GM19239 (cell line): ENCODE measurements around the gene FCRLA.
"Not testable (repeated sequence)": the region's sequence is repeated elsewhere in the genome, so short reads cannot be mapped to it uniquely, and the experiment has no call there.

Source experiments
- DNase-seq: peaks from one replicate; pipeline ENCODE4 v3.0.0; 2011; ENCODE audit warnings: low spot score; ENCODE audit not compliant: insufficient read length
- FAIRE-seq: peaks from 2 replicates; lab custom pipeline; 2011; peaks lifted over from hg19 to GRCh38; lab: Jason Lieb, UNC

FCRLA gene

DNA sequence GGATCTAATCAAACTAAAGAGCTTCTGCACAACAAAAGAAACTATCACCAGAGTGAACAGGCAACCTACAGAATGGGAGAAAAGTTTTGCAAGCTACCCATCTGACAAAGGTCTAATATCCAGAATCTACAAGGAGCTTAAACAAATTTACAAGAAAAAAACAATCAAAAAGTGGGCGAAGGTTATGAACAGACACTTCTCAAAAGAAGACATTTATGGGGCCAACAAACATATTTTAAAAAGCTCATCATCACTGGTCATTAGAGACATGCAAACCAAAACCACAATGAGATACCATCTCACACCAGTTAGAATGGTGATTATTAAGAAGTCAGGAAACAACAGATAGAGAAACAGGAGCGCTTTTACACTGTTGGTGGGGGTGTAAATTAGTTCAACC lies 8.7 kb upstream of the FCRLA start:
- DNase-seq, FAIRE-seq: not testable (repeated sequence)

DNA sequence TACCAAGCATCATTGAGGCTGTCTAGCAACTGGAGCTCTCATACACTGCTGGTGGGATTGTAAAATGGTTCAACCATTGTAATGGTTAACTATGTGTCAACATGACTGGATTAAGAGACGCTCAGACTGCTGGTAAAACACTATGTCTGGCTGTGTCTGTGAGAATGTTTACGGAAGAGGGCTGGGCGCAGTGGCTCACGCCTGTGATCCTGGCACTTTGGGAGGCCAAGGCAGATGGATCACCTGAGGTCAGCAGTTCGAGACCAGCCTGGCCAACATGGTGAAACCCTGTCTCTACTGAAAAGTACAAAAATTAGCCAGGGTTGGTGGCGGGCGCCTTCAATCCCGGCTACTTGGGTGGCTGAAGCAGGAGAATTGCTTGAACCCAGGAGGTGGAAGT lies 4.8 kb upstream of the FCRLA start:
- FAIRE-seq: no peak
- DNase-seq: no peak

DNA sequence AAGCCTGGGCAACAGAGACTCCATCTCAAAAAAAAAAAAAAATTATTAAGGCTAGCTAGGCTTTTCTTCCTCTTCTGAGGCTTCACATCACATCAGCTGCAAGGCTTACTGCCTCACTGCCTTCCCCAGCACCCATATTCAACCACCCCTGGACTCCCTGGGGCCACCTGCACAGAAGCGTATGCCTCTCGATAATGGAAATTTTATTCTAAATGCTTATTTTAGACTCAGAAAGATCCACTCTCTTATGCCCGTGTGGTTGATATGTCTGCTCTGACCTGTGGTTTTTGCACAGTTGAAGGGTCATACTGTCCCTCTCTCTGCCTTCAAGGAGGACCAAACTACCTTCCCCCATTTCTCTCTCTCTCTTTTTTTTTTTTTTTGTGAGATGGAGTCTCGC lies 1.5 kb upstream of the FCRLA start:
- peak; percentile 93 for FAIRE-seq
- DNase-seq: no peak

DNA sequence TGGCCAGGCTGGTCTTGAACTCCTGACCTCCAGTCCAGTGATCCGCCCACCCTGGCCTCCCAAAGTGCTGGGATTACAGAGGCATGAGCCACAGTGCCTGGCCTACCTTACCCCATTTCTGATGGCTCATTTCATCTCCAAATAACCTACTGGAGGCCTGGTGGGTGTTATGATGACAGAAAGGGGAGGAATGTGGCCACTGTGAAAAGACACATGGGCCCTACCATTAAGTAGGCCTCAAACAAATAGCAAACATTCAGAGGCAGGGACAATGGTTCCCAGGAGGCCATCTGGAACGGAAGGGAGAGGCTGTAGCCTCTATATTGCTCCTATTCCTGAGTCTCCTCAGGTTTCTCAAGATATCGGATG lies 932 bp upstream of the FCRLA start:
- FAIRE-seq (no peak), DNase-seq (no peak)

DNA sequence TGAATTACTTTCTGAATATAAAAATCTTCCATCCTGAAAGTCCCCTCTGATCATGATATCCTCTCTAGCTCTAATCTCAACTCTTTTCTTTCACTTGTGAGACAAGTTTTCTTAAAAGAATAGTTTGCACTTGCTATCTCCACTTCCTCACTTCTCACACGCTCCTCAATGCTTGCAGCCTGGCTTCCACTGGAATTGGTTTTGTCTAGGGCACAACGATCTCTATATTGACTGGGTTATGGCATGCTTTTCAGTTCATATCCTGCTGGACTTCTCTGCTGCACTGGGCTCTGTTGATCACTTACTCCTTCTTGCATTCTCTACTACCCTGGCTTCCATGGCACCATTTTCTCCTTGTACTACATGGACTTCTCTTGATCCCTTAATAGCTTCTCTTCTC lies 474 bp downstream of the FCRLA start:
- FAIRE-seq: no peak
- DNase-seq: no peak

DNA sequence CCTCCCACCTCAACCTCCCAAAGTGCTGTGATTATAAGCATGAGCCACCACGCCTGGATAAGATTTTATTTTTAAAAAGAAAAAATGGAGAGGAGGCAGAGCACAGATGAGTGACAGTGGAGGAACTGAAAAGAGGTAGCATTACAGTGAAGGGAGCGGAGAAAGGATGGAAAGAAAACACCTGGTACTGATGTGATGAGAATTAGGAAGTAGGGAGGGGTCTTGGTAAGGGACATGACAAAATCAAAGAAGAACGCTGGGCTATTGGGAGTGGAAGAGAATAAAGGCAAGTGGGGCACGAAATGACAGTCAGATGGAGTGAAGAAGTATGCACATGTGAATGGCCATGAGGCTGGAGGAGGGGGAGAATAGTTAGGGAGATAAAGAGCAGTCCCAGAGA lies 2.3 kb downstream of the FCRLA start:
- DNase-seq: no peak
- peak; percentile 80 for FAIRE-seq

DNA sequence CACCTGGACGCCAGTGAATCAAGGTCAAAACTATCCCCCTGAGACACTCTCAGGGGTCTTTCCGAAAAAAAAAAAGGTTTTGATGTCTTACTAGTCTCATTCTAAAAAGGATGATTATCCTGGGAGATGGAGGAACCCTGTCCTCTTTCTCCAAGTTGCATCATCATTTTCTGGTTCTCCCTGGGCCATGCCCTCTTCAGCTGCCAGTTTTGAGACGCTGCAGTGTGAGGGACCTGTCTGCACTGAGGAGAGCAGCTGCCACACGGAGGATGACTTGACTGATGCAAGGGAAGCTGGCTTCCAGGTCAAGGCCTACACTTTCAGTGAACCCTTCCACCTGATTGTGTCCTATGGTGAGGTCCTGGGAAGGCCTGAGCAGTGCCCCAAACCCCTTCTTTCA lies 3.5 kb downstream of the FCRLA start:
- FAIRE-seq (no peak), DNase-seq (no peak)

DNA sequence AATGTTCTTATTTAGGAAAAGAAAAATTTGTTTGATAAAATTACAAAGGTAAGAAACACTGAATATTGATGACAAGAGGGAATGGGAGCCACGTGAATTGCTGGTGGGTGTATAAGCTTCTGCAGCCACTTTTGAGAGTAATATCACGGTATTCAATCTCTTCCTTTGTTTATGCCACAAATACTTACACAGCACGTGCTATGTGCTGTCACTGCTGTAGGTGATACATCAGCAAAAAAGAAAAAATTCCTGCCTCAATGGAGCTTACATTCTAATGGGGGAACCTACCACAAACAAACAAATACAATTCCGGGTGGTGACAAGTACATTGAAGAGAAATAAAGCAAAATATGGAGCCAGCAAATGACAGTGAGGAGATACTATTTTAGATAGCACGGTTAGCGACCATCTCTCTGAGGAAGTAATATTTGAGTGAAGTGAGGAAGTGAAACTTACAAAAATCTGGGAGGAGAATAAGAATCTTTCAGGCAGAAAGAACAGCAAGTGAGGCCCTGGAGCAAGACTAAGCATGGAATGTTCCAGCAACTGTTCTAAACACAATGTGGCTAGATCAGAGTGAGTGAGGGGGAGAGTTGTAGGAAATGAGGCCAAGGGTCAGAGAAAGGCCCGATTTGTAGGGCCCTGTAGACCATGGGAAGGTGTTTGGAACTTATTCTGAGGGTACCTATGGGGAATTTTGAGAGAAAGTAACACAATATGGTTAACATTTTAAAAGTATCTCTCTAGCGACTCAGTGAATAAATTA lies 11.7 kb downstream of the FCRLA start:
- FAIRE-seq: peak; percentile 89
- DNase-seq: no peak

DNA sequence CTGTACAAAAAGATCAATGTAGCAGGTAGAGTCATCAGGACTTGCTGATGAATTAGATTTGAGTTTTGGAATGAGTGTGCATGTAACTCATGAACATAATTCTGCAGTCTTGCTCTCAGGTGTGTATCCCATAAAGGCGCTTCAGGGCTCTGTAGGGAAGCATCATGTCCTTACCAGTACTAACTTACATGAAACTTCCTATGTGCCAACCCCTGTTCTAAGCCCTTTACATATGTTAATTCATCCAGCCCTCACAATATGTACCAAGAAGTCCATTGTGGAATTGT lies 12.2 kb downstream of the FCRLA start:
- no peak for DNase-seq
- FAIRE-seq: peak; percentile 60

DNA sequence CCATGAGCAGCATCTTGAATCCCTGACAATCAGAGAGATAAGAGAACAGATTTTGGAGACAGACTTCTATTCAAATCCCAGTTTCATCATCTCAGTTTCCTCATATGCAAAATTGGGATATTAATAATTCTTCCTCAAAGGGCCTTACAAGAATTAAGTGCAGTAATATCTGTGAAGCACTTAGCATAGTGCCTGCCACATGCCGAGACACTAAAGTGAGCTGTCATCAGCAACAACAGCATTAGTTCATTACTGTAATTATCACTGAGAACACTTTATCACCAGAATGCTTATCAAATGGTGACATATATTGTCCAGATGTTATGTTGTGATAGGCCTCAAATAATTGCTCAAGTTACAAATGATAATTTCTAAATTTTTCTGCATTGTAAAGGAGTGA lies 13.4 kb downstream of the FCRLA start:
- DNase-seq: no peak

DNA sequence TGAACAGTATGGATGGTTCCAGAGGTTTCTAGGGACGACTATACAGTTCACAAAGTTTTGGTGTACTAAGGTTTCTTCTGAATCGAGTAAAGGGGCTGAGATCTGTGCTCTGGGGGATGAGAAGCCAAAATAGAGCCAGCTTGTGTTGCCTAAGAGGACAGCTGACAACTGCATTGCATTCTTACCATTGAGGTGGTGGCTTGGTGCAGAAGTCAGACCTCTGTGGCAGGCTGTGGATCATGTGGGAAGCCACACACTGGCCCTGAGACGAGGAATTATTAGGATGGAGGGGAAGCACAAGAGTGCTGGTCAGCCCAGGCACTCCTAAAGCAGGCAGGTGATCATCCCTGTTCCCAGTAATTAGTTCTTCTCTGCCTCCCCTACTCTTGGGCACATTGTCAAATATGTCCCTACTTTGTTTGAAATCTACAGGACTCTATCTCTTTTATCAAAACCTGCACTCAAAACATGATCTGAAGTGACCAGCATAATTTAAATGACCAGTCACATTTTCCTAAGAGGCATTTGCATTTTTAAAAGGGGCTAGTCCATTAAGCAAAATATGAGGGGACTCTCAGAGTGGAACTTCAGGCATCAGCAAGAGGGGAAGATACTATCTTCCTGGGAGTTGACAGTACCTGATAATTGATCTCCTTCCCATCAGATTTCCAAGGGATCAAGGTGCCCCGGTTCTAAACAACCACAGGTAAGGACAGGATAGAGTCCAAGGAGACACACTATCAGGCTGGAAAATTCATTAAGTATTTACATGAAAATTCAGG lies 14.1 kb downstream of the FCRLA start, which contains the start of gene FCRLB:
FCRLB (plus strand) TSS at position 589 of the 782 bp plus-strand sequence. CDS start 1,129 bp downstream, outside the sequence.
- DNase-seq (no peak), FAIRE-seq (no peak)

More for the DNA sequence above, 13.4 kb downstream of the FCRLA start:
- no peak for FAIRE-seq

DNA sequence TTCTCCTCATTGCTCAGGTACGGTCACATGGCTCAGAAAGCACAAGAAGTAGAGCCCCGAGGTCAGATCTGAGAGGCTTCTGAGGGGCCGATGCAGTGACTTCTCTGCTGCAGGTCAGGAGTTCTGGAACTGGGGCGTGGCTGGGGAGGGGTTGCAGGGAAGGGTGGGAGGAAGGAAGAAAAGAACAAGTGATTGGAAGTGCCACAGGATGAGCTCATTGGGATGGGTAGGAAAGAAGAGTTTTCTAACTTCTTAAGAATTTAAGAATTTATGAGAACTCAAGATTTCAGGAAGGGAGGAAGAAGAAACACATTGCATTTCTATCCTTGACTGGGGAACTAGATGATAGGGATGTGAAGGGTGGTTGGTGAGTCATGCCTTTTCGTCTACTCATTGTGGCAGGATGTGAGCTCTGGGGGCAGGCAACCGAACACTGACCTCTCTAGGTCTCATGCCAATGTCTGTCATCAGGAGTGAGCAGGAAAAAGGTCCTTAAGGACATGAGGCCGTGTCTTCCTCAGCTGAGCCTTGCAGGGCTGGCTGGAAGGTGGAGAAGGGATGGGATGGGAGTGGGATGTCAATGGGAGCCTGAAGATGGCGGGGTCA lies 14.8 kb downstream of the FCRLA start:
- no peak for FAIRE-seq
- no peak for DNase-seq

DNA sequence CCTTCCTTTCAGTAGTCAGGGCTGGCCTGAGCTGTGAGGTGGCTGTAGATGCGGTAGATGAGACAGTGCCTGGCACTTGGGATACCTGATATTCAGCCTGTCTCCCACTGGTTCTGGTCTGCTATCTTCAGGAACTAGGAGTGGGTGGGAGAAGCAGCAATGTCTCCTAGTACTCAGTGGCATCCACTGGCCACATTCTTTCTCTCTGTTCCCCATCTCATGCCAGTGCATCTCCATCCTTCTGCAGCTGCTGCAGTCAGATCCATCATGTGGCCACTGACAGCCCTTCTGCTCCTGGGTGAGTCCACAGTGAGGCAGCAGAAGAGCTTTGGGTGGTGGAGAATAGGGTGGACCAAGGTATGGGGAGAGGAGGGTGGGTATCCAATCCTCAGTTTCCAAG lies 15.4 kb downstream of the FCRLA start:
- FAIRE-seq (no peak), DNase-seq (no peak)

DNA sequence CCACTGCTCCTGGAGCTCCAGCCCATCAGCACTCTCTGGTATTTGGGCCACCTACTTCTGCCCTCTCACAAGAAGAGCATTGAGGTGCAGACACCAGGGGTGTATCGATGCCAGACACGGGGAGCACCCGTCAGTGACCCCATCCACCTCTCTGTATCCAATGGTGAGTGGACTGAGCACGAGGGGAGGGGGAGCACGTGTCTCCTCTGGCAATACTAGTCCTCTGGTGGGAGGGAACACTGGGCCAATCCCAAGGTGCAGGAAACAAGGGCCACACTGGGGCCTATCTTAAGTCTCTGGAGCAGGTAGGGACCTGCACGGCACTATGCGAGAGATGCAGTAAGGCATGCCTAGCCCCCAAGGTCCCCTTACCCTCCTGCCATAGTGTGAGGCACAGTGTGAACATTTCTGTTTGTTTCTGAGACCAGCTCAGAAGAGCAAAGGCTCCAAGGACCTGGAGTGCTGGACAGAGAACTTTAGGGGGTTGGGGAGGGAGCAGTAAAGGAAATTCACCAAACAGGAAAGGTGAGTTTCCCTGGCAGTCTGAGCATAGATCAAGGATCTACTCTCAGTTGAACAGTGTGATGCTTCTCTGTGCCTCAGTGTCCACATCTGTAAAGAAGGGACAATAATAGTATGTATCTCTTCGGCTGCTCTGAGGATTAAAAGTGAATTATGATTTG lies 16.6 kb downstream of the FCRLA start:
- DNase-seq (no peak), FAIRE-seq (no peak)

DNA sequence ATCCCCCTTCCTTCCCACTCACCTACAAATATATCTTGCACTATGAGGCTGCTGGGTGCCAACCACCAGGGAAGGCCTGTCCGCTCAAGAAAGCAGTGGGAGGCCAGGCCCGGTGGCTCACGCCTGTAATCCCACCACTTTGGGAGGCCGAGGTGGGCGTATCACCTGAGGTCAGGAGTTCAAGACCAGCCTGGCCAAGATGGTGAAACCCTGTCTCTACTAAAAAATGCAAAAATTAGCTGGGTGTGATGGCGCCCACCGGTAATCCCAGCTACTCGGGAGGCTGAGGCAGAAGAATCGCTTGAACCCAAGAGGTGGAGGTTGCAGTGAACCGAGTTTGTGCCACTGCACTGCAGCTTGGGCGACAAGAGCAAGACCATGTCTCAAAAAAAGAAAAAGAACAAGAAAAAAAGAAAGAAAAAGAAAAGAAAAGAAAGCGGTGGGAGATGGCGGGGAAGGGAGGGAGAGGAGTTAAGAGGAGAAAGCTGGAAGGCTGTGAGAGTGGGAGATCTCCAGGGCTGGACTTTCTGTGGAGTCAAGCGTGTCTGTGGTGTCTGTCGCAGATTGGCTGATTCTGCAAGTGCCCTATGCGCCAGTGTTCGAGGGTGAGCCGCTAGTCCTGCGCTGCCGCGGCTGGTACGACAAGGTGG lies 18.4 kb downstream of the FCRLA start:
- peak; percentile 4 for FAIRE-seq
- DNase-seq: not testable (repeated sequence)

DNA sequence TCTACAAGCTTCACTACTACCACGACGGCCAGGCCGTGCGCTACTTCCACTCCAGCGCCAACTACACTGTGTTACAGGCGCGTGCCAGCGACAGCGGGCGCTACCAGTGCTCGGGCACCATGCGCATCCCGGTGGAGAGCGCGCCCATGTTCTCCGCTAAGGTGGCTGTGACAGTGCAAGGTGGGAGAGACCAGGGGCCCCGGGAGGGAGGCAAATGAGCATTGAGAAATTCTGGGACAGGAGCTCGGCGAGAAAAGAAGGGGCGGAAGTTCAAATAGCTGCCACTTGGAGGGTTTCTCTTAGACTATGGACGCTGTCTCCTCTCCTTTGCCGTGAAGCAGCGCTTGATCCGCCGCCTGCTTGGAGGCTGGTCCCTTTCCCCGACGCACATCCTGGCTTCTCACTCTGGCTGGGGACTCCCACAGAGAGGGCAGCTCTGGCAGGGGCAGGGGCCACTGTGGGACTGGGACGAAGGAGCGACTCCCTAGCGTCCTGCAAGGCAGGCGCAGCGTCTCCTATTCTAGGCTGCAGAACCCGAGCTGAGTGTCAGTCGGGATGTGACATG lies 19.0 kb downstream of the FCRLA start:
- no peak for DNase-seq

DNA sequence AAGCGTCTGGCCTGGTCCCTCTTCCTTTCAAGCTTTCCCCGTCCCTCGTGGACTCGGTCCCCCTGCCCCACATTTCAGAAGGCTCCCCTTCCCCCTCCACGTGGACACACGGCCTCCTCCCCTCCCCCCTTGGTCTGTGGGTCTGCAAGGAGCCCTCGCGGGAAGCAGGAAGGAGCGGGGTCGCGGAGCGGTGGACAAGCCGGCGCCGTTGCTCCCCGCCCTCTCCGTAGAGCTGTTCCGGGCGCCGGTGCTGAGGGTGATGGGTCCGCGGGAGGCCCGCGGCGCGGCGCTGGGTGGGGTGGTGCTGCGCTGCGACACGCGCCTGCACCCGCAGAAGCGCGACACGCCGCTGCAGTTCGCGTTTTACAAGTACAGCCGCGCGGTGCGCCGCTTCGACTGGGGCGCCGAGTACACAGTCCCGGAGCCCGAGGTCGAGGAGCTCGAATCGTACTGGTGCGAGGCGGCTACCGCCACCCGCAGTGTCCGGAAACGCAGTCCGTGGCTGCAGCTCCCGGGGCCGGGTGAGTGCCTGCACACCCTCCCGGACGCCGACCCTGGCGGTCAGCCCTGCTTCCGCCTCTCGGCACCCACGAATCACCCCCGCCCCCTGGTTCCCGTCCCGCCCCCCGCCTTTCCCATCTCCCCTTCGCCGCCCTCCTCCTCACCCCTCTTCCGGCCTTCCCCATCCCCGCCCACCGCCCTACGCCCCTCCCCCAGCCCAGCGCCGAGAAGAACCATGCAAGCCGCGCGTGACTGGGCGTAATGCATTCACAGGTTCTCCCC lies 19.6 kb downstream of the FCRLA start:
- FAIRE-seq: peak; percentile 65
- peak; percentile 57 for DNase-seq

More for the DNA sequence above, 19.0 kb downstream of the FCRLA start:
- no peak for FAIRE-seq

DNA sequence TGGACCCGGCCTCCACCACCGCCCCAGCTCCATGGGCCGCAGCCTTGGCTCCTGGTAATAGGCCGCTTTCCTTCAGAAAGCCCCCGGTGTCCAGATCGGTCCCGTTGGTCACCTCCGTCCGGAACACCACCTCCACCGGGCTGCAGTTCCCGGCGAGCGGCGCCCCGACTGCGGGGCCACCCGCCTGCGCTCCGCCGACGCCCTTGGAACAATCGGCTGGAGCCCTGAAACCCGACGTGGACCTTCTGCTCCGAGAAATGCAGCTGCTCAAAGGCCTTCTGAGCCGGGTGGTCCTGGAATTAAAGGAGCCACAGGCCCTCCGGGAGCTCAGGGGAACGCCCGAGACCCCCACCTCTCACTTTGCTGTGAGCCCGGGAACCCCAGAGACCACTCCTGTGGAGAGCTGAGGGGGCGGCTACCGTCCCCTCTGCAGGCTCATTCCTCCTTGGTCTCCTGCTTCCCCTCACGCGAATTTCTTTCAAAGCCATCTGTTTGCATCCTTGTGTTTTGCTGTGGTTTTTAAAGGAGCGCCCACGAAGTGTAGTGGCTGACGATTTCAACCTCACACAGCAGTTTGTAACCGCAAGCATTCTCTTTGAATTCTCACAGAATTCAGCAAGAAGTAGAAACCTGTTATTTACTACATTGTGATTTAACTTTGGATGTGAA lies 20.4 kb downstream of the FCRLA start:
- DNase-seq (no peak), FAIRE-seq (peak; percentile 79)
